Activated naive CD4-positive, alpha-beta T cell treated with anti-CD3 and anti-CD28 coated beads for 36 hours (primary cell): ENCODE measurements around the gene IGSF6. TPM values are rescaled to one million over a fixed set of nuclear protein-coding genes. Genes with fewer than 3 reads are reported as not detected.
A peak's percentile ranks its signal among the peaks of the same experiment; 100 is the strongest.

Experiments used
- CTCF ChIA-PET: fragments of 350-600 bp; sonication (Branson Sonifier 250); formaldehyde crosslinking; loops from one replicate; lab custom pipeline; 2021; ENCODE audit warnings: antibody characterized with exemption; lab: Charles Lee
- DNase-seq: peaks from one replicate; pipeline ENCODE4 v3.0.0-alpha.2; 2020
- H3K27ac Mint-ChIP-seq: one replicate; pipeline ENCODE4 v1.8.0; 2021; ENCODE audit warnings: mild to moderate bottlenecking, mixed read lengths
- H3K27me3 Mint-ChIP-seq: one replicate; pipeline ENCODE4 v1.8.0; 2021; ENCODE audit warnings: low read depth, mixed read lengths
- H3K36me3 Mint-ChIP-seq: one replicate; pipeline ENCODE4 v1.8.0; 2021; ENCODE audit warnings: low read depth, mixed read lengths
- H3K4me1 Mint-ChIP-seq: one replicate; pipeline ENCODE4 v1.8.0; 2021; ENCODE audit warnings: low read depth, mixed read lengths
- H3K4me3 Mint-ChIP-seq: one replicate; pipeline ENCODE4 v1.8.0; 2021; ENCODE audit warnings: mild to moderate bottlenecking, moderate library complexity, mixed read lengths
- H3K9me3 Mint-ChIP-seq: one replicate; pipeline ENCODE4 v1.8.0; 2021; ENCODE audit warnings: mixed read lengths
- intact Hi-C: fragments of 100-400 bp; cut with micrococcal nuclease; formaldehyde crosslinking; loops from one replicate; pipeline ENCODE4 v1.15.1; 2023
- total RNA-seq, 2 experiments: library from RNA; stranded (reverse); gene quantifications; one replicate each; pipeline ENCODE4 v1.2.3, GENCODE V29; 2021

The IGSF6 gene
- total RNA-seq, 2 experiments from 2014 or later = not detected

DNA sequence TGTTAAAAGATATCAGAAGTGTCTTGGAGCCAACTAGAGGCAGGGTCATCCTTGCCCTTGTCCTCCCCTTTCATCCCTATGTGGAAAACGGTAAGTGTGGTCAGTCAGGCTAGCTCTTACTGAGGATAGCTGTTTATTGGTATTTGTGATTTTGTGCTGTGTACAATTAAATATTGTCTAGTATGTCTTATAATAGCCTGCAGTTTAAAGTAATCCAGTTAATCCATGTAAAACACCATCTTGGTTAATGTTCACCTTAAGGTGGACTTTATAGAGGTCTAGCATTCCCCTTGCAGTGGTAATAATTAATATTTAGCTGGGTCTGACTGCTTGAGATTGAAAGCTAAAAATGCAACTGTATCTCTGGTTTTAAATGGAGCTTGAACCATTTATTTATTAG, 27.4 kb downstream of the IGSF6 start:
- CTCF ChIA-PET = interaction anchor here (0.9 to 1.2 kb wide), 3 partner anchors 15 to 42 kb away, joined by 3 to 5 read pairs (median 3); no protein-coding TSS in a partner anchor
- DNase-seq = no peak
- Mint-ChIP-seq H3K27me3 (no peaks in the 10 kb centered on the region), H3K27ac (no peak overlapping the region), H3K4me1 (peaks cover 48% of the 10 kb centered on the region), H3K4me3 (no peak overlapping the region), H3K36me3 (peaks cover 33% of the 10 kb centered on the region), H3K9me3 (no peaks in the 10 kb centered on the region)
- intact Hi-C loops = no loop called here

DNA sequence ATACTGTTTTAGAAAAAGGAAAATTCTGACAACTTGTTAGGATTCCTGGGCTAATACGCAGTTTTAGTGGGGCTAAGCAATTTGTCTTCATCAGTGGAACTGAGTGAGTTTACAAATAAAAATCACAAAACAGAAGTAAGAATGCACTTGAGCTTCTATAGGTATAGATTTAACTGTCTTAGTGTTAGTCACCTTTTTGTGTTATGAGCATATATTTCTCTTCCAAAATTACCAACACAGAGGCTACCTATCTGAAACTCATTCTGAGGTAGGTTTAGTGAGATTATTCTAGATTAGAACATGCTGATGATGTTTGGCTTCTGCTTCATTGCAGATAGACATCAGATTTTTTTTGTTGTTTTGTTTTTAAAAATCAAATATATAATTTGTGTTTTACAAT, 29.9 kb downstream of the IGSF6 start:
- intact Hi-C loops = no loop called here
- Mint-ChIP-seq H3K9me3 (no peaks in the 10 kb centered on the region), H3K4me3 (no peak overlapping the region), H3K36me3 (peaks cover 22% of the 10 kb centered on the region), H3K4me1 (peaks cover 58% of the 10 kb centered on the region), H3K27me3 (no peaks in the 10 kb centered on the region), H3K27ac (no peak overlapping the region)
- CTCF ChIA-PET = interaction anchor here (0.7 kb wide), 1 partner anchor 38 kb away, joined by 3 read pairs; no protein-coding TSS in a partner anchor
- DNase-seq = no peak

DNA sequence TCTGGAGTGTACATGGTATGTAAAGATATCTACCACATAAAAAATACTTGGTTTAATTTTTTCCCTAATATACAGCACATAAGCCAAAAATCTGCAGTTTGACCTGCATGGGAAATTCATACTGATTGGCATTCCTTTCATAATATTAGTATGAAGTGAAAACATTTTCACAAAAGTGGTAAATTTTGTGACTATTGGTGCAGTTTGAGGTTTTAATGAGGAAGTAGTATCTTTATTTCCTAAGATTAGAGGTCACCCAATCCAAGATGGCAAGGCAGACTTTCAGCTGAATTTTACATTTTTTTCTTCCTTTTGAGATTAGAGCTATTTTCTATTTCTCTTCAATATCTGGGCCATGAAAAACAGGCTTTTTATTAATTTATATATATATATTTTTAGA, 31.8 kb downstream of the IGSF6 start:
- H3K27ac Mint-ChIP-seq = no peak overlapping the region
- CTCF ChIA-PET = interaction anchor here (0.9 to 1.2 kb wide), 3 partner anchors 17 to 88 kb away, joined by 3 to 5 read pairs (median 3); no protein-coding TSS in a partner anchor

DNA sequence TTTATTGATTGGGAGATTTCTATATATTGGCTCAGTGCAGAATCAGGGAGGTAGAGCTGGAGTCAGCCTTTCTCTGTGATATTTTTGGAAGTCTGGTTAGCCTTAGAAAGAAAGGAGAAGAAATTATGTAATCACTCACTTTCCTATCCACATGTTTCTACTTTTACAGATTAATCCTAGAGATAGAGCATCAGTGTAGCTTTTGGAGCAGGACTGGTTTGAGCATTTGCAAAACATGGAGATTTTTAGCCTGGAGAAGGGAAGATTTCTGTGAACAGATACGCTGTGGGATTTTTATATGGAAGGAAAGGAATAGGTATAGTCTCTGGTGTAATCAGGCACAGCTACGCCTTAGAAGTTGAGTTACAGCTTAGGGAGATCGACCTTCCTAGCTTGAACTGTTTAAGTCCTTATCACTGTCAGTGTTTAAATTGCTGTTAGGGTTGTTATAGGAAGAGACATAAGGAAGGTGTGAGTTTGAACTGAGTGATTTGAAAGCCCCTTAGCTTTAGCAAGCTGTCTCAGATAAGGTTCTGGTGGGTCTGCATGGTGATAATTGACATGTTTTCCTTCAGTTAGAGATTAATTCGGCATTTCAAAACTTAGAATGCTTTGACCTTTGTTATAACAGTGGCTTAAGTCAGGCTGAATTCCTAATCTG, 32.5 kb downstream of the IGSF6 start:
- Mint-ChIP-seq H3K9me3 (no peaks in the 10 kb centered on the region), H3K4me1 (peaks cover 52% of the 10 kb centered on the region), H3K36me3 (peaks cover 20% of the 10 kb centered on the region), H3K4me3 (no peak overlapping the region), H3K27ac (no peak overlapping the region), H3K27me3 (no peaks in the 10 kb centered on the region)
- intact Hi-C loops = no loop called here
- no peak for DNase-seq
- CTCF ChIA-PET = interaction anchor here (0.9 to 1.2 kb wide), 3 partner anchors 16 to 89 kb away, joined by 3 to 5 read pairs (median 3); no protein-coding TSS in a partner anchor

More for the DNA sequence above, 31.8 kb downstream of the IGSF6 start:
- no peak for DNase-seq
- Mint-ChIP-seq H3K4me3 (no peak overlapping the region), H3K9me3 (no peaks in the 10 kb centered on the region), H3K36me3 (peaks cover 20% of the 10 kb centered on the region), H3K4me1 (peaks cover 49% of the 10 kb centered on the region), H3K27me3 (no peaks in the 10 kb centered on the region)
- intact Hi-C loops = no loop called here

DNA sequence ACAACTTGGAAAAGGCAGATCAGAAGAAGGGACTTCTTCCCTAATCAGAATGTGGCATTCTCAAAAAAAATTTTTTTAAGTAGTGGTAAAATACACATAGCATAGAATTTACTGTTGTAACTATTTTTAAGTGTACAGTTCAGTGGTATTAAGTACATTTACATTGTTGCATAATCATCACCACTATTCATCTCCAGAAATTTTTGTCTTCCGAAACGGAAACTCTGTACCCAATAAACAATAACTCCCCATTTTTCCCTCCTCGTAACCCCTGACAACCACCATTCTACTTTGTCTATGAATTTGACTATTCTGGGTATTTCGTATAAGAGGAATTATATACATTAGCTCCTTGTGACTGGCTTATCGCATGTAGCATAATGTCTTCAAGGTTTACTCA, 34.1 kb downstream of the IGSF6 start:
- H3K27me3 Mint-ChIP-seq = no peaks in the 10 kb centered on the region
- CTCF ChIA-PET = no interaction called here
- no peak for DNase-seq
- H3K36me3 Mint-ChIP-seq = peaks cover 18% of the 10 kb centered on the region
- H3K4me3 Mint-ChIP-seq = no peak overlapping the region
- H3K27ac Mint-ChIP-seq = no peak overlapping the region
- peaks cover 52% of the 10 kb centered on the region for H3K4me1 Mint-ChIP-seq
- H3K9me3 Mint-ChIP-seq = no peaks in the 10 kb centered on the region
- intact Hi-C loops = no loop called here

DNA sequence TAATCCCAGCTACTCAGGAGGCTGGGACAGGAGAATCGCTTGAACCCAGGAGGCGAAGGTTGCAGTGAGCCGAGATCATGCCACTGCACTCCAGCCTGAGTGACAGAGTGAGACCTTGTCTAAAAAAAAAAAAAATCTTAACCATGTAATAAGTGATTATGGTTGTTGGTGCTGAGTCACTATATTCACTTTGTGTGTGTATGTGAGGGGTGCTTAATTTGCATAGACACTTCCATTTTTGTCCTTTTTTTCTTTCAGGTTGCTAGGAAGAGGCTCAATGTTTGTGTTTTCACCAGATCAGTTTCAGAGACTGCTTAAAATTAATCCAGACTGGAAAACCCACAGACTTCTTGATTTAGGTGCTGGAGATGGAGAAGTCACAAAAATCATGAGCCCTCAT, 34.8 kb downstream of the IGSF6 start:
- peaks cover 19% of the 10 kb centered on the region for H3K36me3 Mint-ChIP-seq
- no peak for DNase-seq
- H3K27me3 Mint-ChIP-seq = no peaks in the 10 kb centered on the region
- H3K27ac Mint-ChIP-seq = no peak overlapping the region
- H3K4me1 Mint-ChIP-seq = peaks cover 52% of the 10 kb centered on the region
- H3K9me3 Mint-ChIP-seq = no peaks in the 10 kb centered on the region
- intact Hi-C loops = no loop called here
- CTCF ChIA-PET = no interaction called here
- H3K4me3 Mint-ChIP-seq = no peak overlapping the region

DNA sequence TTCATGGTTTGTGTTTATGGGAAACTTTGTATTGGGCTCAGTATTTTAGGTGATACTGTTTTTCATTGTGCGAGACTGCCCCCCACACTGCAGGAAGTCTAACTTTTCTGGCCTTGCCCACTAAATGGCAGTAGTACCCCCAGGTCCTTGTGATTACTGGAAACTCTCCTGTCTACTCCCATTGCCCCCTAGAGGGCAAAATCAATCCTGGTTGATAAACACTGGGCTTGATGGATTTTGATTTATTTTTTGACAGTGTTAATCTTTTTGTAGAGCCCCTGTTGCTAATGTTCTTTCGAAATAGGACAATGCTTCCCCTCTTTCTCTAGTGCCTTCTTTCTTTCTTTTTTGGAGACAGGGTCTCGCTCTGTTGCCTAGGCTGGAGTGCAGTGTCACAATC, 37.5 kb downstream of the IGSF6 start:
- Mint-ChIP-seq H3K4me3 (no peak overlapping the region), H3K27ac (no peak overlapping the region), H3K36me3 (peaks cover 18% of the 10 kb centered on the region), H3K9me3 (no peaks in the 10 kb centered on the region), H3K27me3 (no peaks in the 10 kb centered on the region), H3K4me1 (peaks cover 57% of the 10 kb centered on the region)
- CTCF ChIA-PET = no interaction called here
- DNase-seq = no peak
- intact Hi-C loops = no loop called here

DNA sequence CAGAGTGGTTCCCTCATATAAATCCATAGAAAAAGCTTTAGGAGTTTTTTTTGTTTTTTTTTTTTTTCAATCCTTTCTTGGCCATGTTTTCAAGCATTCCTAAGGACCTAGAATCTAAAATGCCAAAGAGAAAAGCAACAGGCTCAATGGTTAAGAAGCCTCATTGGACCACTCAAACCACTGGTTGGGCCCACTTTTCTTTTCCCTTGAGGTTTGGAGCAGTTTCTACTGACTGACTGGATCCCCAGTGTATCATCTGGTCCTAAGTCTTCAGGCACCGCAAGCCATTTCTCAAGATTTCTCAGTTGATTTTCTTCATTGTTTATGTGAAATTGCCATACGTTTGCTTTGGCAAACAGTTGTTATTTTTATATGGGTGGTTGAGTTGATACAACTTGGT, 38.6 kb downstream of the IGSF6 start:
- no peak for DNase-seq
- no peaks in the 10 kb centered on the region for H3K27me3 Mint-ChIP-seq
- intact Hi-C loops = no loop called here
- H3K36me3 Mint-ChIP-seq = peaks cover 15% of the 10 kb centered on the region
- CTCF ChIA-PET = no interaction called here
- H3K4me3 Mint-ChIP-seq = no peak overlapping the region
- H3K9me3 Mint-ChIP-seq = no peaks in the 10 kb centered on the region
- H3K4me1 Mint-ChIP-seq = peaks cover 59% of the 10 kb centered on the region
- no peak overlapping the region for H3K27ac Mint-ChIP-seq

DNA sequence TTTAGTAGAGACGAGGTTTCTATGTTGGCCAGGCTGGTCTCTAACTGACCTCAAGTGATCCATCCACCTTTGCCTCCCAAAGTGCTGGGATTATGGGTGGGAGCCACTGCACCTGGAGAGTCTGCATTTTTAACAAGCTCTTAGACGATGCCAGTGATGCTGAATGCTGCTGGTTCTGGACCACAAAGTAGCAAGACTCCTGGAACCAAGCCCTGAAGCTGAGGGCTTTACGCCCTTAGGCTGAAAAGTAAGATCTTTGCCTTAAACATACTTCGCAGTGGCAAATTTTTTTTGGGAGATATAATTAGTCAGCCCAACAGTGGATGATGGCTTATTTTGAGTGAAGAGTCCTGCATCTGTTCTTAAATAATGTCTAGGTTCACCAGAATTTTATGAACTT, 39.0 kb downstream of the IGSF6 start:
- no peak for DNase-seq
- CTCF ChIA-PET = interaction anchor here (0.6 to 1.8 kb wide), 2 partner anchors 45 to 95 kb away, joined by 3 to 6 read pairs; no protein-coding TSS in a partner anchor
- Mint-ChIP-seq H3K27me3 (no peaks in the 10 kb centered on the region), H3K4me1 (peaks cover 64% of the 10 kb centered on the region), H3K36me3 (peaks cover 15% of the 10 kb centered on the region), H3K9me3 (no peaks in the 10 kb centered on the region), H3K4me3 (no peak overlapping the region), H3K27ac (no peak overlapping the region)
- intact Hi-C loops = no loop called here

DNA sequence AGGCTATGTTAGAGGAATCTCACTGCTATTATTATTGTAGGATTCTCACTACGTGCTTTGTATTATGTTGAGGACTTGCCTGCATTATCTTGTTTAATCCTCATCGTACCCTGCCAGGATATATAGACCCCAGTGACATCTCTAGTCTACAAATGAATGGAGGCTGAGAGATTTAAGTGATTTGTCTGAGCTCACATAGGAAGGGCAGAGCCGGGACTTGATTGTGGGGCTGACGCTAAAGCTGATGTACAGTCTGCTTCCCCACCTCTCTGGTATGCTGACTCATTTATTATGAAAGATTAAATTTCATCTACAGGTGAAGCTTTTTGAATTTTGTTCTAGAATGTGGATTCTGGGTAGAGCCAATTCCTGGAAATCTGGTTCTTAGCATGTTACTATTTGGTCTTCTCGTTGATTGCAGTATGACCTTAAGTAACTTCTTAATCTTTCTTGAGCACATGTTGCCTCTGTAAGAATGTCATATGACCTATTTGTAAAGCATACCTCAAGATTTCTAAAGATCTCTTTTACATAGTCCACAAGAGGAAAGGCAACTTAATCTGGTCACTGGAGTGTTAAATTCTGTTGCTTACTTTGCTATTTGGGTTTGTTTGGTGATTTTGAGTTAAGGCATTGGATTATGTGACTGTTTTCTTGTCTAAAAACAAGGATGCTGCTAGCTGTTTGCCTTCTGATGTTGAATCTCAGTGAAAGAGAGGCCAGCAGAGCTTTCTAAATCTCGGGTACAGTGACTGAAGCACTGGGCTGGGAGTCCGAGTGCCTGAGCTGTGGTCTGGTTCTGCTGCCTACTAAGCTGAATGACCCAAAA, 40.6 kb downstream of the IGSF6 start:
- DNase-seq = peak; percentile 21
- no peaks in the 10 kb centered on the region for H3K27me3 Mint-ChIP-seq
- CTCF ChIA-PET = interaction anchor here (0.7 to 1.8 kb wide), 3 partner anchors 10 to 97 kb away, joined by 3 to 6 read pairs (median 5); no protein-coding TSS in a partner anchor
- H3K9me3 Mint-ChIP-seq = no peaks in the 10 kb centered on the region
- peak overlapping the region; percentile 59 for H3K27ac Mint-ChIP-seq
- H3K36me3 Mint-ChIP-seq = peaks cover 13% of the 10 kb centered on the region
- H3K4me1 Mint-ChIP-seq = peaks cover 78% of the 10 kb centered on the region
- no peak overlapping the region for H3K4me3 Mint-ChIP-seq
- intact Hi-C loops = no loop called here

DNA sequence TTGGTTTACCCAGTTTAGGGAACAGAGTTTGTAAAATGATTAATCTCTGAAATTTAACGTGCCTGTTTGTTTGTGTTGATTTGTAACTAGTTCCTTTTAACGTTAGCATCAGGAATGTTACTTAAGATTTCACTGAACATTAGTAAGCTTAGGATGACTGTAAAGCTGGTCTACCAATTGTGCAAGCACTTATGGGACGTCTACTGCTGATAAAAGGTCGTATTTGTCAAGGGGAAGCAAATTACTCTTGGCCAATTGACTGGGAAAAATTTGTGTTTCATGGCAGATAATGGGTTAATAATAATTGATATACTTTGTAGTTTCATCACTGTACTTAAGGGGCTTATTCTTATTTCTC, 41.2 kb downstream of the IGSF6 start:
- Mint-ChIP-seq H3K27me3 (no peaks in the 10 kb centered on the region), H3K36me3 (peaks cover 11% of the 10 kb centered on the region), H3K4me1 (peaks cover 78% of the 10 kb centered on the region), H3K27ac (no peak overlapping the region), H3K4me3 (no peak overlapping the region), H3K9me3 (no peaks in the 10 kb centered on the region)
- CTCF ChIA-PET = interaction anchor here (1.4 to 1.8 kb wide), 2 partner anchors 34 to 46 kb away, joined by 4 to 5 read pairs; no protein-coding TSS in a partner anchor
- DNase-seq = no peak
- intact Hi-C loops = no loop called here

DNA sequence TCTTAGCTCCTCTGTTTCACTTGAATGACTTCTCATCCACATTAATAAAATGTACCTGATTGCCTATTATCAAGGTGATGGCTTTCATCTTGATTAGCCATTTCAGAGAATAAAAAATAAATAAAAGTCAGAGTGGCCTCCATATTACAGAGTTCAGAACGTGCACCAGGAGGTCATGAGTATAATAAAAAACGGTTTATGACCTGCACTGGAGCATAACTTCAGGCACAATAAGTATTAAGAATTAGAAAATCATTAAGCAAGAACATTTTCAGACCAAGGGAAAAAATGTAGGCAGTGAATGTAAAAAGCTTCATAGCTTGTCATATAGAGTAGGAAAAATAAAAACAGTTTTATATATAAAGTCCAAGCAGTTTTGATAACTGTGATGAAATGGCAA, 41.6 kb downstream of the IGSF6 start:
- Mint-ChIP-seq H3K9me3 (no peaks in the 10 kb centered on the region), H3K4me3 (no peak overlapping the region), H3K4me1 (peaks cover 77% of the 10 kb centered on the region), H3K36me3 (peaks cover 10% of the 10 kb centered on the region), H3K27me3 (no peaks in the 10 kb centered on the region), H3K27ac (no peak overlapping the region)
- CTCF ChIA-PET = interaction anchor here (0.7 to 1.8 kb wide), 3 partner anchors 29 to 46 kb away, joined by 3 to 5 read pairs (median 4); no protein-coding TSS in a partner anchor
- no peak for DNase-seq
- intact Hi-C loops = no loop called here
